Hepatocyte (in vitro differentiated cells): ENCODE measurements around the gene CCNK.

Experiments used
- CTCF ChIP-seq: fragments of 200-600 bp; sonication (generic); IDR thresholded peaks from 2 replicates; pipeline ENCODE4 v1.5.1; 2016; ENCODE audit warnings: antibody characterized with exemption, mild to moderate bottlenecking; ENCODE audit not compliant: poor library complexity
- EZH2 ChIP-seq: fragments of 200-600 bp; sonication (generic); IDR thresholded peaks from 2 replicates; pipeline ENCODE4 v1.6.1; 2016; ENCODE audit warnings: antibody characterized with exemption, mild to moderate bottlenecking, borderline replicate concordance
- EZH2phosphoT487 ChIP-seq: fragments of 200-600 bp; sonication (generic); IDR thresholded peaks from one replicate; pipeline ENCODE4 v1.6.1; 2018; ENCODE audit warnings: antibody characterized with exemption, mild to moderate bottlenecking, low read depth, moderate library complexity; ENCODE audit not compliant: unreplicated experiment, severe bottlenecking

GRCh38 chr14:99461411-99462085, 19.7 kb upstream of the CCNK start:
- TF ChIP-seq CTCF (no peak), EZH2 (no peak), EZH2phosphoT487 (no peak)
